Femur (tissue), 1 donor: Measurements from ENCODE around the gene MERTK.
"Not testable (repeated sequence)": the region's sequence is repeated elsewhere in the genome, so short reads cannot be mapped to it uniquely, and the experiment has no call there.

Source experiments
- DNase-seq: peaks from one replicate; pipeline ENCODE4 v3.0.0-alpha.2; 2017

MERTK gene

GRCh38 chr2:111946294-111947114 is 48.1 kb downstream of the MERTK start:
- DNase-seq, result peak; percentile 48

- DNase-seq, result no peak
These were observed 48.8 kb downstream of the MERTK start for GRCh38 chr2:111947219-111947618.

- no peak for DNase-seq
These were observed 50.4 kb downstream of the MERTK start for GRCh38 chr2:111948832-111949231.

GRCh38 chr2:111950236-111950635 is 51.8 kb downstream of the MERTK start:
- DNase-seq, result no peak

GRCh38 chr2:111951486-111951885 is 53.1 kb downstream of the MERTK start:
- DNase-seq, result no peak

GRCh38 chr2:111952871-111953452 is 54.6 kb downstream of the MERTK start:
- DNase-seq, result no peak

GRCh38 chr2:111954602-111955332 is 56.4 kb downstream of the MERTK start:
- no peak for DNase-seq

- no peak for DNase-seq
These were observed 59.5 kb downstream of the MERTK start for GRCh38 chr2:111957872-111958354.

GRCh38 chr2:111958901-111959300 is 60.5 kb downstream of the MERTK start:
- no peak for DNase-seq

- no peak for DNase-seq
These were observed 63.3 kb downstream of the MERTK start for GRCh38 chr2:111961663-111962062.

- DNase-seq, result not testable (repeated sequence)
These were observed 64.7 kb downstream of the MERTK start for GRCh38 chr2:111963086-111963485.

- DNase-seq, result not testable (repeated sequence)
These were observed 65.1 kb downstream of the MERTK start for GRCh38 chr2:111963508-111963907.

- no peak for DNase-seq
These were observed 66.7 kb downstream of the MERTK start for GRCh38 chr2:111965062-111965461.

- DNase-seq, result no peak
These were observed 67.8 kb downstream of the MERTK start for GRCh38 chr2:111966241-111966640.

- DNase-seq, result no peak
These were observed 68.6 kb downstream of the MERTK start for GRCh38 chr2:111967018-111967417.

- DNase-seq, result no peak
These were observed 72.0 kb downstream of the MERTK start for GRCh38 chr2:111970453-111970852.

- DNase-seq, result no peak
These were observed 74.7 kb downstream of the MERTK start for GRCh38 chr2:111972955-111973565.

GRCh38 chr2:111973701-111974100 is 75.3 kb downstream of the MERTK start:
- DNase-seq, result no peak

- no peak for DNase-seq
These were observed 76.7 kb downstream of the MERTK start for GRCh38 chr2:111975053-111975552.

GRCh38 chr2:111975819-111976218 is 77.4 kb downstream of the MERTK start:
- no peak for DNase-seq

- DNase-seq, result no peak
These were observed 78.8 kb downstream of the MERTK start for GRCh38 chr2:111977240-111977639.

- DNase-seq, result no peak
These were observed 80.2 kb downstream of the MERTK start for GRCh38 chr2:111978452-111979170.
